ENCODE data around the gene HOXB13.

HOXB13 gene

GRCh38 chr17:48761114-48761513, 32.6 kb upstream of the HOXB13 start:
- no peak overlapping the region for H3K4me3 ChIP-seq (ENCODE audit: low read depth, low read length)
- no peak for TF ChIP-seq CTCF (IDR thresholded peaks at IDR 0.05; ENCODE audit: borderline replicate concordance, insufficient read depth, low read depth, low read length)

GRCh38 chr17:48760411-48760810, 31.9 kb upstream of the HOXB13 start:
- no peak overlapping the region for H3K4me3 ChIP-seq (ENCODE audit: low read depth, low read length)
- no peak for TF ChIP-seq CTCF (IDR thresholded peaks at IDR 0.05; ENCODE audit: borderline replicate concordance, insufficient read depth, low read depth, low read length)

GRCh38 chr17:48759288-48759687, 30.7 kb upstream of the HOXB13 start:
- no peak overlapping the region for H3K4me3 ChIP-seq (ENCODE audit: low read depth, low read length)
- no peak for TF ChIP-seq CTCF (IDR thresholded peaks at IDR 0.05; ENCODE audit: borderline replicate concordance, insufficient read depth, low read depth, low read length)

- no peak overlapping the region for H3K4me3 ChIP-seq (ENCODE audit: low read depth, low read length)
- TF ChIP-seq CTCF (IDR thresholded peaks at IDR 0.05; ENCODE audit: borderline replicate concordance, insufficient read depth, low read depth, low read length): no peak
These were observed 29.0 kb upstream of the HOXB13 start for GRCh38 chr17:48757524-48757961.

GRCh38 chr17:48756830-48757251, 28.3 kb upstream of the HOXB13 start:
- no peak for TF ChIP-seq CTCF (IDR thresholded peaks at IDR 0.05; ENCODE audit: borderline replicate concordance, insufficient read depth, low read depth, low read length)
- H3K4me3 ChIP-seq (ENCODE audit: low read depth, low read length): no peak overlapping the region

GRCh38 chr17:48755356-48755755, 26.8 kb upstream of the HOXB13 start:
- no peak overlapping the region for H3K4me3 ChIP-seq (ENCODE audit: low read depth, low read length)

More at GRCh38 chr17:48755356-48755755, 26.8 kb upstream of the HOXB13 start:
- TF ChIP-seq CTCF (IDR thresholded peaks at IDR 0.05; ENCODE audit: borderline replicate concordance, insufficient read depth, low read depth, low read length): no peak

All from GM12875 (cell line).